HG03354 (cell line): ENCODE data around the gene TTC17.
"Not testable (repeated sequence)": the region's sequence is repeated elsewhere in the genome, so short reads cannot be mapped to it uniquely, and the experiment has no call there.

Source experiments
- ATAC-seq: cut with Tn5 transposase; IDR thresholded peaks from one replicate; pipeline ENCODE4 v1.9.1; 2021; ENCODE audit warnings: mild to moderate bottlenecking; ENCODE audit not compliant: unreplicated experiment, poor library complexity, severe bottlenecking

Gene TTC17

GRCh38 chr11:43443811-43444210 is 85.1 kb downstream of the TTC17 start:
- ATAC-seq, result no peak

- ATAC-seq, result no peak
Measured at GRCh38 chr11:43447151-43447550, 88.4 kb downstream of the TTC17 start.

- no peak for ATAC-seq
Measured at GRCh38 chr11:43458486-43458885, 99.8 kb downstream of the TTC17 start.

DNA sequence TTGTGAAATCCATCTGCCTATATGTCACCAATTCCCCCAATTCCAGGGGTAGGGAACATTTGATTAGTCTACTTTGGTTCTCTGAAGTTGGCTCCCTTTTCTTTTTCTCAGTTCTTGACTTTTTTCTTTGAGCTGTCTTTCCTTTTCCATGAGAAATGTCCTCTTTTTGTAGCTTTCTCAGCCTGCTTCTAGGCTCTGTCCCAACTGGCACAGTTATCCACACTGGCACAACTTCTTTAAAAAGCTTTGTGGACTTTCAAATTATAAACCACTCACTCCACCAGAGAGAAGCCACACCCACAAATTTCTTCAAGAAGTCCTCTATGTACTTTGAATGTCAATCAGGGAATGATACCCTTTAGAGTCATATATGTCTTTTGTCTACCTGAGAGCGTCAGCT is 100.5 kb downstream of the TTC17 start:
- no peak for ATAC-seq

DNA sequence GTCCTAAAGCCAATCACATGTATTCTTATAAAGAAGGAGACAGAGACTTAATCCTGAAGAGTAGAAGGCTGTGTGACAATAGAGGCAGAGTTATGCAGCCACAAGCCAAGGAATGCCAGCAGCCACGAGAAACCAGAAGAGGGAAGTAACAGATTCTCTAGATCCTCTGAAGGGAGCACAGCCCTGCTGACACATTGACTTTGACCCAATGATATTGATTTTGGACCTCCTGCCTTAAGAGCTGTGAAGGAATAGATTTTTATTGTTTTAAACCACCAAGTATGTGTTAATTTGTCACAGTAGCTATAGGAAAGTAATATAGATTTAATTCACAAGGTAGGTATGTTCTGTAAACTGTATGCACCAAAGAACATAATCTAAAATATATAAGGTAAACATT is 103.6 kb downstream of the TTC17 start:
- no peak for ATAC-seq

- ATAC-seq, result no peak
Measured at GRCh38 chr11:43467958-43468357, 109.2 kb downstream of the TTC17 start.

- not testable (repeated sequence) for ATAC-seq
Measured at GRCh38 chr11:43477491-43477890, 118.8 kb downstream of the TTC17 start.

DNA sequence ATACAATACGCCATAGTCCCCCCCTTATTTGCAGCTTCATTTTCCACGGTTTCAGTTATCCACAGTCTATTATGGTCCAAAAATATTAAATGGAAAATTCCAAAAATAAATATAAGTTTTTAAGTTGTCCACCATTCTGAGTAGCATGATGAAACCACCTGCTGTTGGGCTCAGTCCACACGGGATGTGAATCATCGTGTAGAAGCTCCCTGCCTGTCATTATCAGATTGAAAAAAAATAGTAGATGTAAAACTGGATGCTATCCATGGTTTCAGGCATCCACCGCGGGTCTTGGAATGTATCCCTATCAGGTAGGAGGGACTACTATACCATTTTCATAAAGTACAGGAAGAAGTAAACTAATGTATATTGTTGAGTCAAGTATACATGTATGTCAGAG is 127.4 kb downstream of the TTC17 start:
- ATAC-seq, result no peak

DNA sequence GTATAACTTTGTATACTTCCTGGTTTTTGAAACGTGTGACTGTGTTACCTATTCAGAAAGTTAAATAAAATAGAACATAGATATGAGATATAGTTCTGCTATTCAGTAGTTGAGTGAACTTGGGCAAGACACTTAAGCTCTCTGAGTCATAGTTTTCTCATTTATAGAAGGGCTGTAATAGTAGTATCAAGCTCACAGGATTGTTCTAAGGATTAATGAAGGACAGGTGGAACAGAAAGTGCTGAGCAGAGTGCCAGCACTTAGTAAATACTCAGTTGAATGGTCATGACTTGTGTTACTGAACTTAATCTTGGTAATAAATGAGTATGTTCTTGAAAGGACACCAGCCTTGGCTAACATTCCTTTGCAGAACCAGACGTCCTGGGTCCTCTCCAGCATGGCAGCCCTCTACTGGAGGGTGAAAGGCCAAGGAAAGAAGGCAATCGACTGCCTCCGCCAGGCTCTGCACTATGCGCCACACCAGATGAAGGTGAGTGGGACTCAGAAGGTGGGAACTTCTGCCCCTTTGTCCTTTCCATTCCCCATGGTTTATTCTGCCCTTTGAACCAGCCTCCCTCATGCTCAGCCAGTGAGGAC is 131.2 kb downstream of the TTC17 start:
- ATAC-seq, result no peak

DNA sequence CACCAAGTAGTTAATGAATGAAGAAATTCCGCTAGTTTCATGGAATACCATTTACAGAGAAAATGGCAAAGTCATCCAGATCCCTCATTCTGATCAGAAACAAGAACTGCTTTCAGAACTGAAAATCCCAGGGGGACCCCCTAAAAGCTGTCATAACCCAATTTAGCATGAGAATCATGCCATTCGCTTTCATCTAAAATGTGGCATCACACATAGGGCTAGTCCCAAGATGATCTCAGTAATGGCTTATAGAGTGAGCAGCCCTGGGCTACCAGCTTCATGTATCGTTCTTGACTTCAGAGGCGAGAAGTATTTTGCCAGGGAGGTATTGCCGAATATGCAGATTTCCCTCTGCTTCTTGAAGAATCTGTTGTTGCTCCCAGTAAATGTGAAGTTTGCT is 134.0 kb downstream of the TTC17 start:
- ATAC-seq, result no peak

GRCh38 chr11:43493431-43493830 is 134.7 kb downstream of the TTC17 start:
- ATAC-seq, result no peak

DNA sequence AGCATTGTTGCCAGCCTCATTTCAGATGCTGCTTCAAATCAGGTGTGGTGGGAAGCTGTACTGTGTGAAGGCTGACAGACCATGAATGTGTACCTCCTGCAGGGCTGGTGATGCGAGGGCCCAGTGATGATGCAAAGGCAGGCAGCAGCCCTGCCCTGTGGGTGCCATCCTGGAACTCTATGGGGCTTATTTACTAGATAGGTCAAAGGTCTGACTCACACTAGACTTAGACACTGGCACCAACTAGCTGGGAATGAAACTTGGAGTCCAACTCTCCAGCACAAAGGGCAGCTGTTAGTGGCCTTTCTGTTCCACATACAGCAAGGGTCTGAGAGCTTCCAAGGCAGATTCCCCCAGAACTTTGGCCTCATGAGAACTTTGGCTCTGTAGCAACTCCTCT is 138.4 kb downstream of the TTC17 start:
- no peak for ATAC-seq

- no peak for ATAC-seq
Measured at GRCh38 chr11:43498561-43498960, 139.8 kb downstream of the TTC17 start.

GRCh38 chr11:43503417-43503816 is 144.7 kb downstream of the TTC17 start:
- no peak for ATAC-seq

- no peak for ATAC-seq
Measured at GRCh38 chr11:43504316-43504950, 145.7 kb downstream of the TTC17 start.

DNA sequence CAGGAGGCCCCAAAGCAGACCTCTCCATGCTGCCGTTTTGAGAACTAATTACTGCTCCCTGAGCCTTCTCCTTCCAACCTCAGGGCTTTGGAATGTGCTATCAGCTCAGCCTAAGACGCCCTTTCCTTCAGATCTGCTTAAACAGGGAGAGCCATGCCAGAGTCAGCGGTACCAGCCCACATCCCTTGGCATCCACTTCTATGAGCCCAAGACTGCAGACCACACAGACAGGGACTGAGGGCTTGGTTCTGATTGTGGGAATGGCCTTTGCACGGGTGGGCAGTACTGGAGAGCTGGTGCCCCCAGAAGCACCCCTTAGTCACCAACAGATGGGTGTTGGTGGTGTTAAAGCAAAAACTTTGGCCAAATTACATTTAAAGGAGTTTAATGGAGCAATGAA is 146.5 kb downstream of the TTC17 start:
- no peak for ATAC-seq

GRCh38 chr11:43507171-43507570 is 148.5 kb downstream of the TTC17 start:
- ATAC-seq, result no peak

DNA sequence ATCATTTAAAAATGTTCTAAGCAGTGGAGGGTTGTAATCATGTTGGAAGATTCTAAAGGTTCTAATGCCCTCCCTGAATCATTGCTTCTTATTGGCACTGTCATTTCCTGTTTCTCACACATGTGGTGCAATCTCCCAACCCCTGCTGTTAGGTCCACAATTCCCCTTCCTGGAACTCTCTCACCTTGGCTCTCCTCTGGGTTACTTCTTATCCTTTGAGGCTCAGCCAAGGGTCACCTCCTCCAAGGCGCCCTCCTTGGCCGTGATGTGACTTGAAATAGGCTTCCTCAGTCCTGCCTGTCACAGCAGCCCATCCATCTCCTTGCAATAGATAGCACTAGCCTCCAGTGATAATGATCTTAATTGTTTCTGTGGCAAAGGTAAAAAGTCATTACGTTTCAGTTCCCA is 149.8 kb downstream of the TTC17 start:
- ATAC-seq, result no peak

GRCh38 chr11:43511959-43512358 is 153.2 kb downstream of the TTC17 start:
- no peak for ATAC-seq

DNA sequence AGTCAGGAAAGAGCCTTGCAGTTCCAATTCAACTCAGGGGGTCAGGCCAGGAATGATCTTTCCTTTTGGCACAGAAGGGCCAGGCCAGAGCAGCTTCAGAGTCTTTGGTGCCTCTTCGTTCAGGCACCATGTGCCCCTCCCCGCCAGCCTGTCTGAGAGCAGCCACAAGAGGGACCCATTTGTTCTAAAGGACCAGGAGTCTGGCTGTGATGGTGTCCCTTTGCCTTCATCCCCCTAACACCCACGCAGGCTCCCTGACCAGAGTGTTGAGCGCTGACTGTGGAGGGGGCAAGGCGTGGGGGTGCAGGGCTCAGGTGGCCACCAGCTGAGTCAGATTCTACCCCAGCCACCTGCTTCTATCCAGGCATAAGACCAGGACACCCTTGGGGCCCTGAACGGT is 156.4 kb downstream of the TTC17 start:
- ATAC-seq, result no peak

- ATAC-seq, result no peak
Measured at GRCh38 chr11:43516316-43516850, 157.7 kb downstream of the TTC17 start.

- no peak for ATAC-seq
Measured at GRCh38 chr11:43517518-43517917, 158.8 kb downstream of the TTC17 start.
